GM23338 (cell line): ENCODE measurements around the gene BCOR. TPM values are rescaled to one million over a fixed set of nuclear protein-coding genes. Genes with fewer than 3 reads are reported as not detected.

ENCODE experiments used
- ATAC-seq: fragments of 200-7000 bp; cut with Tn5 transposase; 3 replicates; pipeline ENCODE4 v1.9.1; 2020
- DNase-seq: peaks from one replicate; pipeline ENCODE4 v3.0.0-alpha.2; 2015; ENCODE audit warnings: low spot score
- H2AFZ ChIP-seq: fragments of 200-600 bp; sonication (generic); 2 replicates; pipeline ENCODE4 v1.8.0; 2016; ENCODE audit warnings: antibody characterized with exemption, mild to moderate bottlenecking, moderate library complexity
- H3F3A ChIP-seq: fragments of 200-600 bp; sonication (generic); replicated peaks from 2 replicates; pipeline ENCODE4 v1.8.0; 2017; ENCODE audit warnings: antibody characterized with exemption, mixed run types, low read depth
- H3K27ac ChIP-seq: fragments of 200-600 bp; sonication (generic); 2 replicates; pipeline ENCODE4 v1.6.1; 2016; ENCODE audit warnings: low read depth
- H3K27me3 ChIP-seq: fragments of 200-600 bp; sonication (generic); 2 replicates; pipeline ENCODE4 v1.8.0; 2016; ENCODE audit warnings: mild to moderate bottlenecking, mixed run types, moderate library complexity; ENCODE audit not compliant: insufficient read depth
- H3K36me3 ChIP-seq: fragments of 200-600 bp; sonication (generic); 2 replicates; pipeline ENCODE4 v1.8.0; 2016; ENCODE audit warnings: mild to moderate bottlenecking; ENCODE audit not compliant: insufficient read depth
- H3K4me1 ChIP-seq: fragments of 200-600 bp; sonication (generic); 2 replicates; pipeline ENCODE4 v1.8.0; 2016; ENCODE audit warnings: mild to moderate bottlenecking, moderate library complexity; ENCODE audit not compliant: insufficient read depth
- H3K4me2 ChIP-seq: fragments of 200-600 bp; sonication (generic); 2 replicates; pipeline ENCODE4 v1.7.1; 2017; ENCODE audit warnings: mixed run types
- H3K4me3 ChIP-seq: fragments of 200-600 bp; sonication (generic); 2 replicates; pipeline ENCODE4 v1.6.1; 2016; ENCODE audit warnings: mixed run types
- H3K79me2 ChIP-seq: fragments of 200-600 bp; sonication (generic); replicated peaks from 2 replicates; pipeline ENCODE4 v1.8.0; 2017; ENCODE audit warnings: mild to moderate bottlenecking; ENCODE audit not compliant: insufficient read depth
- H3K9me2 ChIP-seq: fragments of 200-600 bp; sonication (generic); 2 replicates; pipeline ENCODE4 v1.8.0; 2017; ENCODE audit not compliant: insufficient read depth
- H4K20me1 ChIP-seq: fragments of 200-600 bp; sonication (generic); replicated peaks from 2 replicates; pipeline ENCODE4 v1.8.0; 2017; ENCODE audit warnings: mild to moderate bottlenecking; ENCODE audit not compliant: insufficient read depth
- H3K27ac Mint-ChIP-seq: 2 replicates; pipeline ENCODE4 v1.8.0; 2020; ENCODE audit warnings: inconsistent platforms, mild to moderate bottlenecking, moderate library complexity, mixed read lengths
- H3K27me3 Mint-ChIP-seq: 3 replicates; pipeline ENCODE4 v1.8.0; 2022; ENCODE audit warnings: low read depth, mild to moderate bottlenecking, moderate library complexity, mixed read lengths, inconsistent platforms; ENCODE audit not compliant: insufficient read depth, poor library complexity
- H3K36me3 Mint-ChIP-seq: 3 replicates; pipeline ENCODE4 v1.8.0; 2021; ENCODE audit warnings: low read depth, mild to moderate bottlenecking, inconsistent platforms, moderate library complexity, mixed read lengths
- H3K4me1 Mint-ChIP-seq: 3 replicates; pipeline ENCODE4 v1.8.0; 2020; ENCODE audit warnings: mild to moderate bottlenecking, inconsistent platforms, mixed read lengths
- H3K4me3 Mint-ChIP-seq: 3 replicates; pipeline ENCODE4 v1.8.0; 2021; ENCODE audit warnings: moderate library complexity, mild to moderate bottlenecking, inconsistent platforms, mixed read lengths
- H3K9me3 Mint-ChIP-seq: 3 replicates; pipeline ENCODE4 v1.8.0; 2020; ENCODE audit warnings: moderate library complexity, mild to moderate bottlenecking, inconsistent platforms, mixed read lengths
- CREB1 ChIP-seq: fragments of 250-450 bp; sonication (Bioruptor Pico); IDR thresholded peaks from 2 replicates; pipeline ENCODE4 v1.5.0; 2020; ENCODE audit warnings: low read depth, mild to moderate bottlenecking, moderate library complexity
- JUNB ChIP-seq: IDR thresholded peaks from one replicate; pipeline ENCODE4 v1.6.1; 2016; ENCODE audit warnings: antibody characterized with exemption; ENCODE audit not compliant: unreplicated experiment
- POLR2AphosphoS5 ChIP-seq: IDR thresholded peaks from 2 replicates; pipeline ENCODE4 v1.6.1; 2016; ENCODE audit warnings: antibody characterized with exemption, low read depth
- REST ChIP-seq: IDR thresholded peaks from one replicate; pipeline ENCODE4 v1.6.1; 2018; ENCODE audit warnings: antibody characterized with exemption; ENCODE audit not compliant: unreplicated experiment
- ZNF114 ChIP-seq: fragments of 250-450 bp; sonication (Bioruptor Pico); IDR thresholded peaks from 2 replicates; pipeline ENCODE4 v1.5.0; 2020; ENCODE audit warnings: mild to moderate bottlenecking, moderate library complexity
- polyA plus RNA-seq: library from polyadenylated mRNA; unstranded; fragments of >200 nt; fragmentation: Nextera tagmentation; extraction: Ambion mirVana; gene quantifications from 2 replicates; pipeline ENCODE4 v1.2.1, GENCODE V29; 2016
- total RNA-seq: library from RNA; depleted of rRNA; stranded (reverse); fragments of >200 nt; shearing (Covaris generic); gene quantifications from 2 replicates; pipeline ENCODE4 v1.2.3, GENCODE V29; 2014
- TF ChIP-seq, protein P1 (sequence below): IDR thresholded peaks from 2 replicates; pipeline ENCODE4 v1.6.1; 2016; ENCODE audit warnings: antibody characterized with exemption
- TF ChIP-seq, protein P2 (sequence below): fragments of 250-450 bp; sonication (Bioruptor Pico); IDR thresholded peaks from 2 replicates; pipeline ENCODE4 v1.5.0; 2020; ENCODE audit warnings: mild to moderate bottlenecking, moderate library complexity

Gene BCOR
- total and polyA plus RNA-seq, 2 experiments from 2014 or later: 25.5 to 60.8 TPM

DNA sequence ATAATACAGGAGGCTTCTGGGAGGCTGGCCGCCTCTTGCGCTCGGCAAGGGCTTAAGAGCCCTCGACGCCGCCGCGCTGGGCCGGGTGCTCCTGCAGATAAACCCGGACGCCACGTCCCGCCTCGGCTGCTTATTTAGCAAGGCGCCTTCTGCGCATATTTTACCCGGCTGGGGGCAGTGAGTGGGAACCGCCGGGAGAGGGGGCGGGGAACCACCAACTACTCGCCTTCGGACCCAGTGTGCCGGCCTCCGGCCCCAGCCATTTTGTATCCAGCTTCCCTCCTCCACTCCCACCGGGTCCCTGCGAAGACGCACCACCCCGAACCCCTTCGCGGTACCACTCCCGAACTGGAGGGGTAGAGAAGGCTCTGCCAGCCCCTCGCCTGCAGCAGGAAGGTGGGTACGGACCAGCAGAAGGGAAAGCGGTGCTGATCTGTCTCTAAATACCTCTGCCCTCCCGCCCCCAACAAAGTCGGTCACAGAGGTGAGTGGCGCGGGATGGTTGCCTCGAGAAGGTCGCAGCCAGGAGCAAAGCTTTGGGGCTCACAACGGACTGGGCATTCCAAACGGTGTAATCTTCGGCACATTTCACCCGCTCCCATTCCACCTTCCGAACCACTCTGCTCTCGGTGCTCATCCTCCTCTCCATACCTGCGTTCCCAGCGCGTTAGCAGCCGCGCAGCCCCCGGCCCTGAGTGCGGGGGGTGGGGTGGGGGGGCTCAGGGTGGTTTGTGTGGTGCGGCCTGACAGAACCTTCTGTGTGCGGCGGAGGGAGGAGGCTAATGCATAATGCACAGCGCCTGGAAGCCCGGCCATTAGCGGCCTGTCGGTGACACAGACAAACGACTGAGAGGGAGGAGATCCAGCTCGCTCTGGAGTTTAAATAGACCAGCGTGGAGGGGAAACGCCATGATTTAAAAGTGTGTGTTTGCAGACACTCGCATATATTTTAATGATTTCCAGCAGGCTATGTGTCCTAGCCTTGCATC, 4.9 kb upstream of the BCOR start (continued):
- no peak for TF ChIP-seq CREB1 (CRISPR knock-in tag)
- no peak for TF ChIP-seq JUNB
- TF ChIP-seq REST: no peak
- no peak for TF ChIP-seq ZNF114 (CRISPR knock-in tag)
- TF ChIP-seq, protein P1, sequence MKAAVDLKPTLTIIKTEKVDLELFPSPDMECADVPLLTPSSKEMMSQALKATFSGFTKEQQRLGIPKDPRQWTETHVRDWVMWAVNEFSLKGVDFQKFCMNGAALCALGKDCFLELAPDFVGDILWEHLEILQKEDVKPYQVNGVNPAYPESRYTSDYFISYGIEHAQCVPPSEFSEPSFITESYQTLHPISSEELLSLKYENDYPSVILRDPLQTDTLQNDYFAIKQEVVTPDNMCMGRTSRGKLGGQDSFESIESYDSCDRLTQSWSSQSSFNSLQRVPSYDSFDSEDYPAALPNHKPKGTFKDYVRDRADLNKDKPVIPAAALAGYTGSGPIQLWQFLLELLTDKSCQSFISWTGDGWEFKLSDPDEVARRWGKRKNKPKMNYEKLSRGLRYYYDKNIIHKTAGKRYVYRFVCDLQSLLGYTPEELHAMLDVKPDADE: no peak
- TF ChIP-seq POLR2AphosphoS5: no peak

GRCh38 chrX:40101430-40101802, 3.7 kb upstream of the BCOR start:
- Histone ChIP-seq H3K36me3 (no peaks in the 10 kb centered on the region), H3K4me3 (peak overlapping the region; percentile 63), H3K4me2 (peak overlapping the region; percentile 85), H3K4me1 (peaks cover 28% of the 10 kb centered on the region), H3K27ac (no peak overlapping the region), H2AFZ (no peak overlapping the region), H3K9me2 (no peaks in the 10 kb centered on the region), H3F3A (0 out of 2 replicates have a peak, but pooled peaks cover 4% of the 10 kb centered on the region), H3K27me3 (peaks cover 60% of the 10 kb centered on the region), H4K20me1 (no peaks in the 10 kb centered on the region; the same call in 1 of the 2 replicates), H3K79me2 (peaks cover 17% of the 10 kb centered on the region)
- H3K4me3 Mint-ChIP-seq: peak overlapping the region; percentile 59; the same call in 1 of the 3 replicates
- peaks cover 33% of the 10 kb centered on the region for H3K27me3 Mint-ChIP-seq
- no peak for DNase-seq
- no peak for ATAC-seq
- no peaks in the 10 kb centered on the region for H3K36me3 Mint-ChIP-seq
- H3K9me3 Mint-ChIP-seq: no peaks in the 10 kb centered on the region
- H3K4me1 Mint-ChIP-seq: peaks cover 19% of the 10 kb centered on the region
- H3K27ac Mint-ChIP-seq: no peak overlapping the region
- no peak for TF ChIP-seq POLR2AphosphoS5
- TF ChIP-seq, protein P1: no peak
- TF ChIP-seq, protein P2, sequence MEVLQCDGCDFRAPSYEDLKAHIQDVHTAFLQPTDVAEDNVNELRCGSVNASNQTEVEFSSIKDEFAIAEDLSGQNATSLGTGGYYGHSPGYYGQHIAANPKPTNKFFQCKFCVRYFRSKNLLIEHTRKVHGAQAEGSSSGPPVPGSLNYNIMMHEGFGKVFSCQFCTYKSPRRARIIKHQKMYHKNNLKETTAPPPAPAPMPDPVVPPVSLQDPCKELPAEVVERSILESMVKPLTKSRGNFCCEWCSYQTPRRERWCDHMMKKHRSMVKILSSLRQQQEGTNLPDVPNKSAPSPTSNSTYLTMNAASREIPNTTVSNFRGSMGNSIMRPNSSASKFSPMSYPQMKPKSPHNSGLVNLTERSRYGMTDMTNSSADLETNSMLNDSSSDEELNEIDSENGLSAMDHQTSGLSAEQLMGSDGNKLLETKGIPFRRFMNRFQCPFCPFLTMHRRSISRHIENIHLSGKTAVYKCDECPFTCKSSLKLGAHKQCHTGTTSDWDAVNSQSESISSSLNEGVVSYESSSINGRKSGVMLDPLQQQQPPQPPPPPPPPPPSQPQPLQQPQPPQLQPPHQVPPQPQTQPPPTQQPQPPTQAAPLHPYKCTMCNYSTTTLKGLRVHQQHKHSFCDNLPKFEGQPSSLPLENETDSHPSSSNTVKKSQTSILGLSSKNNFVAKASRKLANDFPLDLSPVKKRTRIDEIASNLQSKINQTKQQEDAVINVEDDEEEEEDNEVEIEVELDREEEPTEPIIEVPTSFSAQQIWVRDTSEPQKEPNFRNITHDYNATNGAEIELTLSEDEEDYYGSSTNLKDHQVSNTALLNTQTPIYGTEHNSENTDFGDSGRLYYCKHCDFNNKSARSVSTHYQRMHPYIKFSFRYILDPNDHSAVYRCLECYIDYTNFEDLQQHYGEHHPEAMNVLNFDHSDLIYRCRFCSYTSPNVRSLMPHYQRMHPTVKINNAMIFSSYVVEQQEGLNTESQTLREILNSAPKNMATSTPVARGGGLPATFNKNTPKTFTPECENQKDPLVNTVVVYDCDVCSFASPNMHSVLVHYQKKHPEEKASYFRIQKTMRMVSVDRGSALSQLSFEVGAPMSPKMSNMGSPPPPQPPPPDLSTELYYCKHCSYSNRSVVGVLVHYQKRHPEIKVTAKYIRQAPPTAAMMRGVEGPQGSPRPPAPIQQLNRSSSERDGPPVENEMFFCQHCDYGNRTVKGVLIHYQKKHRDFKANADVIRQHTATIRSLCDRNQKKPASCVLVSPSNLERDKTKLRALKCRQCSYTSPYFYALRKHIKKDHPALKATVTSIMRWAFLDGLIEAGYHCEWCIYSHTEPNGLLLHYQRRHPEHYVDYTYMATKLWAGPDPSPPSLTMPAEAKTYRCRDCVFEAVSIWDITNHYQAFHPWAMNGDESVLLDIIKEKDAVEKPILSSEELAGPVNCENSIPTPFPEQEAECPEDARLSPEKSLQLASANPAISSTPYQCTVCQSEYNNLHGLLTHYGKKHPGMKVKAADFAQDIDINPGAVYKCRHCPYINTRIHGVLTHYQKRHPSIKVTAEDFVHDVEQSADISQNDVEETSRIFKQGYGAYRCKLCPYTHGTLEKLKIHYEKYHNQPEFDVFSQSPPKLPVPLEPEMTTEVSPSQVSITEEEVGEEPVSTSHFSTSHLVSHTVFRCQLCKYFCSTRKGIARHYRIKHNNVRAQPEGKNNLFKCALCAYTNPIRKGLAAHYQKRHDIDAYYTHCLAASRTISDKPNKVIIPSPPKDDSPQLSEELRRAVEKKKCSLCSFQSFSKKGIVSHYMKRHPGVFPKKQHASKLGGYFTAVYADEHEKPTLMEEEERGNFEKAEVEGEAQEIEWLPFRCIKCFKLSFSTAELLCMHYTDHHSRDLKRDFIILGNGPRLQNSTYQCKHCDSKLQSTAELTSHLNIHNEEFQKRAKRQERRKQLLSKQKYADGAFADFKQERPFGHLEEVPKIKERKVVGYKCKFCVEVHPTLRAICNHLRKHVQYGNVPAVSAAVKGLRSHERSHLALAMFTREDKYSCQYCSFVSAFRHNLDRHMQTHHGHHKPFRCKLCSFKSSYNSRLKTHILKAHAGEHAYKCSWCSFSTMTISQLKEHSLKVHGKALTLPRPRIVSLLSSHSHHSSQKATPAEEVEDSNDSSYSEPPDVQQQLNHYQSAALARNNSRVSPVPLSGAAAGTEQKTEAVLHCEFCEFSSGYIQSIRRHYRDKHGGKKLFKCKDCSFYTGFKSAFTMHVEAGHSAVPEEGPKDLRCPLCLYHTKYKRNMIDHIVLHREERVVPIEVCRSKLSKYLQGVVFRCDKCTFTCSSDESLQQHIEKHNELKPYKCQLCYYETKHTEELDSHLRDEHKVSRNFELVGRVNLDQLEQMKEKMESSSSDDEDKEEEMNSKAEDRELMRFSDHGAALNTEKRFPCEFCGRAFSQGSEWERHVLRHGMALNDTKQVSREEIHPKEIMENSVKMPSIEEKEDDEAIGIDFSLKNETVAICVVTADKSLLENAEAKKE (CRISPR knock-in tag): no peak
- no peak for TF ChIP-seq CREB1 (CRISPR knock-in tag)
- TF ChIP-seq JUNB: no peak
